Kidney epithelial cell (primary cell): Measurements from ENCODE around the gene GCNT1. TPM values are rescaled to one million over a fixed set of nuclear protein-coding genes. Genes with fewer than 3 reads are reported as not detected.
A peak's percentile ranks its signal among the peaks of the same experiment; 100 is the strongest.

Source experiments
- DNase-seq: peaks from one replicate; pipeline ENCODE4 v3.0.0-alpha.2; 2010; ENCODE audit warnings: low read depth
- H3K27me3 ChIP-seq: 2 replicates; pipeline ENCODE4 v1.6.0; 2011; ENCODE audit warnings: low read length; ENCODE audit not compliant: control insufficient read depth, insufficient read depth
- H3K36me3 ChIP-seq: 2 replicates; pipeline ENCODE4 v1.5.1; 2011; ENCODE audit warnings: low read length; ENCODE audit not compliant: control insufficient read depth, insufficient read depth
- H3K4me3 ChIP-seq: 2 replicates; pipeline ENCODE4 v1.5.1; 2011; ENCODE audit warnings: low read depth, mild to moderate bottlenecking, control low read depth, low read length
- CTCF ChIP-seq: IDR thresholded peaks from 2 replicates; pipeline ENCODE4 v1.5.1; 2011; ENCODE audit warnings: mild to moderate bottlenecking, moderate library complexity, low read length, control low read depth, inconsistent platforms; ENCODE audit not compliant: insufficient read depth, poor library complexity, severe bottlenecking
- total RNA-seq: library from RNA; depleted of rRNA; stranded (reverse); fragments of >200 nt; gene quantifications from 2 replicates; pipeline ENCODE4 v1.2.3, GENCODE V29; 2015

Gene GCNT1
- total RNA-seq, 1 donor from 2014 or later, result 2.7 TPM

DNA sequence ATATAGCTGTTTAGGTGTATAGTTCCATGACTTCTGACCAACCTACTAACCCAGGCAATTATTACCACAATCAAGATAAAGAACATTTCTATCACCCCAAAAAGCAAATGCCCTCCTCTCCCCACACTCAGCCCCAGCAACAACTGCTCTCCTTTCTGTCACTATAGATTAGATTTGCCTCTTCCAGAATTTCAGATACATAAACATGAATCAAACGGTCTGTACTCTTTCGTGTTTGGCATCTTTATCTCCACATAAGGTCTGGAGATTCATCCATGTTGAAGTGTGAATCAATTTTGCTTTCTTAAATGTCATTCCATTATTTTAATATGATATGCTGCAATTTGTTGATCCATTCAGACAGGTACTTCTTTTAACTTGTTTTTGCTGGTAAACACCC lies 10.5 kb upstream of the GCNT1 start:
- Histone ChIP-seq H3K36me3 (no peaks in the 10 kb centered on the region), H3K27me3 (no peaks in the 10 kb centered on the region), H3K4me3 (no peak overlapping the region)
- TF ChIP-seq CTCF, result no peak
- no peak for DNase-seq

DNA sequence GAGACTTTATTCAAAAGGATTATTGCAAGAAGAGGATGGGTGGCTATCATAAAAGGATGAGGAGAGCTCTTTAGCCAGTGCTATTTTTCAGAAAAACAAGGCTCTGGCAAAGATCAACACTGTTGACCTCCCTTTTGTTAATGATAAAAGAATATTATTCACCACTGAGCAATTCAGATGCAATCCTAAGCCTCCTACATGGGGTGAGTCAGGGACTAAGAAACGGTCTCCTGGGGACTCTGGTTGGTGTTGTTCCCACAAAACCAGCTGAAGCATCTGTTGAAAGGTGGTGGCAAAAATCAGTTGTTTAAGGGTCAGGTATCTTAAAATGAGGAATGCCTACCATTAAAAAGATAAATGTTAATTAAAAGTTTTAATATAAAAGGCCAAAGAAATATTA lies 7.7 kb upstream of the GCNT1 start:
- H3K27me3 ChIP-seq, result no peaks in the 10 kb centered on the region
- no peak for TF ChIP-seq CTCF
- no peak overlapping the region for H3K4me3 ChIP-seq
- peak; percentile 76 for DNase-seq
- H3K36me3 ChIP-seq, result no peaks in the 10 kb centered on the region

DNA sequence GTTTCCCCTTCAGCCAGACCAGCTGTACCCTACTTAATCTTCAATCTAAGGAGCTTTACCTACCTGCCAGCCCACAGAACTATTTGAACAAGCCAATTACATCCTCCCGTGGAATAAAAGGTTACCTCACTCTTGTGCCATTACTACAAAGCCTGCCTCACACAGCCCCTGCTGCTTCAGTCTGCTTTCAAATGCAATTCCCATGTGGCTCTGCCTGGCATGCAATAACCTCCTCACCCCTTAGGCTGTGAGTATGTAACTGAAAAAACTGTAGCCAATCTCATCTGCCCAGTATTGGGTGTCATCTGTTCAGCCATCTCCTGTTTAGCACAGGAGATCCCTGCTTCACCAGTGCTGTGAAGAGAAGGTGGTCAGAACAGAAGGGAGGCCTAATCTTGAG lies 6.1 kb upstream of the GCNT1 start:
- DNase-seq, result no peak
- Histone ChIP-seq H3K27me3 (no peaks in the 10 kb centered on the region), H3K4me3 (no peak overlapping the region), H3K36me3 (no peaks in the 10 kb centered on the region)
- TF ChIP-seq CTCF, result no peak

DNA sequence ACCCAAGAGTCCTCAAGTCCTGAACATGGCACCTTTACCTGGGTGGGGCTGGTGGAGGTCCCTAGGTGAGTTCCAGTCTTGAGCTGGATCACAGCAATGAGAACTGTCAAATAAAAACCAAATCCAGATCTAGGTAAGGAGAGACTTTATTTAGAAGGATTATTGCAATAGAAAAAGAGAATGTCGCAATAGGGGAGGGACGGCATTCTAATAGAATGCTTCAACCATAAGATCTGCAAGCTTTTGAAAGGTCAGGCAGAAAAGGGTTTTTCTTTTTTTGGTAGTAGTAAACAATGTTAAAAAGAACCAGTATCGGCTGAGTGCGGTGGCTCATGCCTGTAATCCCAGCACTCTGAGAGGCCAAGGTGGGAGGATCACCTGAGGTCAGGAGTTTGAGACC lies 5.2 kb upstream of the GCNT1 start:
- TF ChIP-seq CTCF, result no peak
- no peaks in the 10 kb centered on the region for H3K27me3 ChIP-seq
- H3K4me3 ChIP-seq, result no peak overlapping the region
- H3K36me3 ChIP-seq, result no peaks in the 10 kb centered on the region
- DNase-seq, result no peak

GRCh38 chr9:76454311-76454710 lies 4.7 kb upstream of the GCNT1 start:
- Histone ChIP-seq H3K27me3 (no peaks in the 10 kb centered on the region), H3K36me3 (no peaks in the 10 kb centered on the region), H3K4me3 (no peak overlapping the region)
- no peak for TF ChIP-seq CTCF
- no peak for DNase-seq

- no peak for DNase-seq
These were observed 2.6 kb upstream of the GCNT1 start for GRCh38 chr9:76456202-76456926.

More at GRCh38 chr9:76456202-76456926, 2.6 kb upstream of the GCNT1 start:
- no peaks in the 10 kb centered on the region for H3K27me3 ChIP-seq
- H3K4me3 ChIP-seq, result no peak overlapping the region
- TF ChIP-seq CTCF, result no peak
- no peaks in the 10 kb centered on the region for H3K36me3 ChIP-seq
